CD14-positive monocyte (primary cell): ENCODE measurements around the gene PCED1A. TPM values are rescaled to one million over a fixed set of nuclear protein-coding genes. Genes with fewer than 3 reads are reported as not detected.

Experiments used
- DNase-seq, 3 donors: peaks; one replicate each; pipeline ENCODE4 v3.0.0-alpha.2; 2011 to 2022
- H2AFZ ChIP-seq: 2 replicates; pipeline ENCODE4 v1.6.0; 2012; ENCODE audit warnings: mild to moderate bottlenecking, low read depth, low read length, inconsistent platforms; ENCODE audit not compliant: insufficient read depth, poor library complexity, severe bottlenecking
- H3K27ac ChIP-seq, 2 donors: 1 replicate in 1 of 2; 2 replicates in 1 of 2; pipeline ENCODE4 v1.5.1; 2012 to 2013; ENCODE audit warnings: low read length in 2 of 2, control low read depth in 1 of 2, inconsistent platforms in 1 of 2, low read depth in 1 of 2, mild to moderate bottlenecking in 1 of 2
- H3K27me3 ChIP-seq, 2 donors: one replicate each; pipeline versions ENCODE4 v1.6.0 to v1.6.1; 2011 to 2013; ENCODE audit warnings: low read length in 2 of 2; ENCODE audit not compliant: control insufficient read depth in 2 of 2, insufficient read depth in 2 of 2
- H3K36me3 ChIP-seq, 2 donors: replicated peaks in 1 of 2; 1 replicate in 1 of 2; 2 replicates in 1 of 2; pipeline versions ENCODE4 v1.5.1 to v1.6.1; 2012 to 2013; ENCODE audit warnings: low read length in 2 of 2, control low read depth in 1 of 2, inconsistent platforms in 1 of 2, mild to moderate bottlenecking in 1 of 2; ENCODE audit not compliant: insufficient read depth in 2 of 2, control insufficient read depth in 1 of 2
- H3K4me1 ChIP-seq, 2 donors: 1 replicate in 1 of 2; 2 replicates in 1 of 2; pipeline versions ENCODE4 v1.5.1 to v1.6.1; 2012 to 2013; ENCODE audit warnings: low read length in 2 of 2, control low read depth in 1 of 2, inconsistent platforms in 1 of 2, mild to moderate bottlenecking in 1 of 2, moderate library complexity in 1 of 2; ENCODE audit not compliant: insufficient read depth in 2 of 2, control insufficient read depth in 1 of 2
- H3K4me2 ChIP-seq: replicated peaks from 2 replicates; pipeline ENCODE3; 2012; ENCODE audit warnings: low read length, moderate library complexity, mild to moderate bottlenecking; ENCODE audit not compliant: poor library complexity, severe bottlenecking; ENCODE audit errors: extremely low read depth
- H3K4me3 ChIP-seq, 3 experiments: fragments of 200-600 bp in 1 of 3; sonication (generic) in 1 of 3; replicated peaks in 1 of 3; 1 replicate in 2 of 3; 2 replicates in 1 of 3; pipeline ENCODE4 v1.5.1; 2011 to 2013; ENCODE audit warnings: low read length in 3 of 3, mild to moderate bottlenecking in 3 of 3, control low read depth in 2 of 3, low read depth in 2 of 3, inconsistent platforms in 1 of 3, moderate library complexity in 1 of 3
- H3K79me2 ChIP-seq: 2 replicates; pipeline ENCODE4 v1.6.0; 2012; ENCODE audit warnings: mild to moderate bottlenecking, control low read depth, inconsistent platforms, low read length, moderate library complexity; ENCODE audit not compliant: insufficient read depth
- H3K9ac ChIP-seq: 2 replicates; pipeline ENCODE4 v1.6.0; 2017; ENCODE audit warnings: low read length, mild to moderate bottlenecking; ENCODE audit not compliant: insufficient read depth, poor library complexity, severe bottlenecking
- H3K9me3 ChIP-seq, 2 donors: replicated peaks in 1 of 2; 1 replicate in 1 of 2; 2 replicates in 1 of 2; pipeline versions ENCODE4 v1.5.1 to v1.6.1; 2012 to 2013; ENCODE audit warnings: low read length in 2 of 2, control low read depth in 1 of 2; ENCODE audit not compliant: control insufficient read depth in 1 of 2, insufficient read depth in 1 of 2
- H4K20me1 ChIP-seq: 2 replicates; pipeline ENCODE4 v1.6.0; 2012; ENCODE audit warnings: mild to moderate bottlenecking, low read length, control low read depth, moderate library complexity; ENCODE audit not compliant: insufficient read depth
- H3K27ac Mint-ChIP-seq, 7 donors: one replicate each; pipeline ENCODE4 v1.8.0; 2020; ENCODE audit warnings: mild to moderate bottlenecking in 7 of 7, mixed read lengths in 7 of 7, moderate library complexity in 6 of 7, inconsistent platforms in 2 of 7
- H3K27me3 Mint-ChIP-seq, 3 donors: one replicate each; pipeline ENCODE4 v1.8.0; 2021 to 2022; ENCODE audit warnings: low read depth in 3 of 3, mild to moderate bottlenecking in 3 of 3, mixed read lengths in 3 of 3, moderate library complexity in 3 of 3, inconsistent platforms in 1 of 3
- H3K36me3 Mint-ChIP-seq, 2 donors: one replicate each; pipeline ENCODE4 v1.8.0; 2020; ENCODE audit warnings: mixed read lengths in 2 of 2, inconsistent platforms in 1 of 2, mild to moderate bottlenecking in 1 of 2
- H3K4me1 Mint-ChIP-seq: one replicate; pipeline ENCODE4 v1.8.0; 2020; ENCODE audit warnings: mild to moderate bottlenecking, mixed read lengths
- H3K4me3 Mint-ChIP-seq, 2 donors: one replicate each; pipeline ENCODE4 v1.8.0; 2020; ENCODE audit warnings: mild to moderate bottlenecking in 2 of 2, mixed read lengths in 2 of 2, moderate library complexity in 1 of 2
- H3K9me3 Mint-ChIP-seq, 7 donors: one replicate each; pipeline ENCODE4 v1.8.0; 2020 to 2022; ENCODE audit warnings: mixed read lengths in 7 of 7, mild to moderate bottlenecking in 6 of 7, moderate library complexity in 6 of 7, inconsistent platforms in 2 of 7
- WGBS: methylation state at CpG from one replicate; pipeline ENCODE4 v1.1.5; 2013; ENCODE audit warnings: missing lambda C conversion rate; ENCODE audit not compliant: insufficient coverage; 5-methylcytosine and 5-hydroxymethylcytosine counted together
- intact Hi-C, 2 donors: fragments of 100-400 bp; cut with micrococcal nuclease; formaldehyde crosslinking; loops; one replicate each; pipeline versions ENCODE4 v1.15.0 to v1.15.1; 2023
- polyA plus RNA-seq, 3 donors: library from polyadenylated mRNA; depleted of rRNA in 1 of 3; unstranded in 2 of 3; stranded (reverse) in 1 of 3; fragments of 300-500 nt in 2 of 3; fragments of >200 nt in 1 of 3; fragmentation: Illumina TruSeq in 2 of 3; gene quantifications; 1 replicate in 2 of 3; 2 replicates in 1 of 3; pipeline ENCODE4 v1.2.3, GENCODE V29; 2012 to 2021
- TF ChIP-seq, protein P1 (sequence below): fragments of 200-600 bp; IDR thresholded peaks from one replicate; pipeline ENCODE4 v1.8.0; 2022; ENCODE audit warnings: antibody characterized with exemption, mild to moderate bottlenecking

Gene PCED1A
- polyA plus RNA-seq, 3 donors, result 9.1 to 85.2 (median 10.2) TPM

DNA sequence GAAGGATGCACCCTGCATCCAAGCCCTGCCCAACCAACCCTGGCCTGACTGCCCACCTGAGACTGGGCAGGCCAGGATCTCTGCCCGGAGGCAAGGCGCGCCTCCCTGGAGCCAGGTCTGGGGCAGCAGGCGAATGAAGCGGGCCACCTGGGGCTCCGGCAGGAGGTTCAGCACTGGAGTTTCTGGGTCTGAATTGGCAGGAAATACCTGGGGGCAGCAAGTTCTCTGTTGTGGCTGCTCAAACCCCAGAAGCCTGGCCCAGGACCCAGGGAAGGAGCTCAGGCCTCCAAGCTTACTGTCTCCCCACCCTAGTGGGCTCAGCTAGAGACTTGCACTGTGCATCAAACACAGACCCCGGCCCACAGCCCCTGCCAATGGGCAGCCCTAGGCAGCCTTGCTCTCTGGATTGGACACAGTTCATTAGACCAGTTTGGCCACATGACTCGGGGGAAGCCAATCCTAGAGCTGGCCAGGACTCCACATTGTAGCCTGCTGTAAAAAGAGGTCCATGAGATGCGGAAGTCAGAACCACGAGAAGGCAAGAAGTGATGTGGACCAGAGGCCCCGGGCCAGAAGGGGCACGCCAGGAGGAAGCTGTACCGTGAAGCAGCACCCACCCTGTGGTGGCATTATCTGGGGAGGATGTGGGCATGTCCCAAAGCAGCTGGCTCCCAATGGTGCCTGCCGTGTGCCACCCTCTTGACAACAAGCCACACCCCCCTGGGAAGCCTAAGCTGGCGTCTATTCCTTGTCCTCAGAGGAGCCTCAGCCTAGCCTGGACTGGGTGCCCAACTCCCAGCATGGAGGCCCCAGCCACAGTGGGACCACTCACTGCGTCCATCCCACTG, 43.1 kb downstream of the PCED1A start:
- intact Hi-C loops, result no loop called here
- H3K9ac ChIP-seq, result no peak overlapping the region
- WGBS, result 88% methylated on average over 10 of the region's 16 CpGs
- no peak overlapping the region for H2AFZ ChIP-seq
- H3K27me3 Mint-ChIP-seq, result peaks cover 28 to 39% (median 32%) of the 10 kb centered on the region in 3 donors
- peaks cover 28% of the 10 kb centered on the region for H3K4me1 Mint-ChIP-seq
- no peaks in the 10 kb centered on the region for H3K79me2 ChIP-seq
- H4K20me1 ChIP-seq, result no peaks in the 10 kb centered on the region
- peaks cover 0 to 10% (median 6%) of the 10 kb centered on the region in 7 donors for H3K9me3 Mint-ChIP-seq
- DNase-seq, result no peak
- H3K4me1 ChIP-seq, result peaks cover 23 to 26% of the 10 kb centered on the region in 2 donors
- H3K27me3 ChIP-seq, result peaks cover 10 to 33% of the 10 kb centered on the region in 2 donors
- H3K27ac Mint-ChIP-seq, result peak overlapping the region in 1 of 7 donors; percentile 26
- no peak overlapping the region for H3K4me3 ChIP-seq
- peaks cover 3 to 7% of the 10 kb centered on the region in 2 donors for H3K36me3 Mint-ChIP-seq
- no peak overlapping the region for H3K4me3 Mint-ChIP-seq
- H3K9me3 ChIP-seq, result no peaks in the 10 kb centered on the region
- no peaks in the 10 kb centered on the region for H3K36me3 ChIP-seq
- TF ChIP-seq, protein P1, sequence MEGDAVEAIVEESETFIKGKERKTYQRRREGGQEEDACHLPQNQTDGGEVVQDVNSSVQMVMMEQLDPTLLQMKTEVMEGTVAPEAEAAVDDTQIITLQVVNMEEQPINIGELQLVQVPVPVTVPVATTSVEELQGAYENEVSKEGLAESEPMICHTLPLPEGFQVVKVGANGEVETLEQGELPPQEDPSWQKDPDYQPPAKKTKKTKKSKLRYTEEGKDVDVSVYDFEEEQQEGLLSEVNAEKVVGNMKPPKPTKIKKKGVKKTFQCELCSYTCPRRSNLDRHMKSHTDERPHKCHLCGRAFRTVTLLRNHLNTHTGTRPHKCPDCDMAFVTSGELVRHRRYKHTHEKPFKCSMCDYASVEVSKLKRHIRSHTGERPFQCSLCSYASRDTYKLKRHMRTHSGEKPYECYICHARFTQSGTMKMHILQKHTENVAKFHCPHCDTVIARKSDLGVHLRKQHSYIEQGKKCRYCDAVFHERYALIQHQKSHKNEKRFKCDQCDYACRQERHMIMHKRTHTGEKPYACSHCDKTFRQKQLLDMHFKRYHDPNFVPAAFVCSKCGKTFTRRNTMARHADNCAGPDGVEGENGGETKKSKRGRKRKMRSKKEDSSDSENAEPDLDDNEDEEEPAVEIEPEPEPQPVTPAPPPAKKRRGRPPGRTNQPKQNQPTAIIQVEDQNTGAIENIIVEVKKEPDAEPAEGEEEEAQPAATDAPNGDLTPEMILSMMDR, result no peak
- H3K27ac ChIP-seq, result no peak overlapping the region
- H3K4me2 ChIP-seq, result no peak overlapping the region

DNA sequence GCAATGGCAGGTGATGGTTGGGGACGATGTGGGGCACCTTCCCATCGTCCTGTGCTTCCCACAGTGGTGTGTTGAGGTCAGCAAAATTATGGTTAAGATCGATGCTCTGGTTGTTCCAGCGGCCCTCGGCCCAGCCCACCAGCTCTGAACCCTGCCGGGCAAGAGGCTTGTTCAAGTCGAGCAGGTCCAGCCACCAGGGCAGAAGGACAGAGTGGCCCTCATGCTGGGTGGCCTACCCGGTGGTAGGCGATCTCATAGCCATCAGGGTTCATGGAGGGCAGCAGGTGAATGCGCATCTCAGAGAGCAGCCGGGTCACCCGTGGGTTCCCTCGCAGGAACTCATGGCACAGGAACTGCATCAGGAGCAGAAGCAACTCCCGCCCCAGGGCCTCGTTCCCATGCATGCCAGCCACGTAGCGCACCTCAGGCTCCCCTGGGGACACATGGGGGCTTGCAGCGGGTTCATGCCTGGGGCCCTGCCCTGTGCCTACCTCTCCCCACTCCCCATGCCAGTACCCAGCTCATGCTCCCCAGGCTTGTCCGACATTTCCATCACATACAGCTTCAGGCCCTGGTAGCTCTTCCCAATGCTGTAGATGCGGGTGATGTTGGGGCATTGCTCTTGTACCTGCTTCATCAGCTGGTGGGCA, 44.3 kb downstream of the PCED1A start:
- TF ChIP-seq, protein P1, result no peak
- Histone ChIP-seq H3K36me3 (no peaks in the 10 kb centered on the region), H3K4me2 (no peak overlapping the region), H3K4me3 (no peak overlapping the region), H3K9ac (no peak overlapping the region), H3K27me3 (peaks cover 4 to 22% of the 10 kb centered on the region in 2 donors), H3K9me3 (no peaks in the 10 kb centered on the region), H4K20me1 (no peaks in the 10 kb centered on the region), H3K79me2 (no peaks in the 10 kb centered on the region), H3K4me1 (peaks cover 19 to 22% of the 10 kb centered on the region in 2 donors), H2AFZ (no peak overlapping the region), H3K27ac (no peak overlapping the region)
- Mint-ChIP-seq H3K36me3 (peaks cover 3 to 7% of the 10 kb centered on the region in 2 donors), H3K27me3 (peaks cover 19 to 30% (median 22%) of the 10 kb centered on the region in 3 donors), H3K4me1 (peaks cover 22% of the 10 kb centered on the region), H3K27ac (no peak overlapping the region), H3K9me3 (peaks cover 0 to 11% (median 5%) of the 10 kb centered on the region in 7 donors), H3K4me3 (no peak overlapping the region)
- 93% methylated on average over 19 of the region's 20 CpGs for WGBS
- DNase-seq, result no peak
- intact Hi-C loops, result no loop called here
